A673 (cell line): Measurements from ENCODE around the gene AMOTL1. TPM values are rescaled to one million over a fixed set of nuclear protein-coding genes. Genes with fewer than 3 reads are reported as not detected.

Experiments used
- BruUV-seq: library from RNA; stranded (reverse); fragments of 400-500 nt; replicated peaks from 2 replicates; lab custom pipeline; 2021; lab: Mats Ljungman, UMichigan
- CTCF ChIA-PET: fragments of 300-600 bp; sonication (Branson Sonifier 250); formaldehyde crosslinking; loops from one replicate; lab custom pipeline; 2022; ENCODE audit warnings: antibody characterized with exemption; lab: Charles Lee
- POLR2A ChIA-PET: fragments of 300-600 bp; sonication (Branson Sonifier 250); formaldehyde crosslinking; loops from one replicate; lab custom pipeline; 2022; ENCODE audit warnings: antibody characterized with exemption; ENCODE audit not compliant: low non-redundant PET; lab: Charles Lee
- DNase-seq: peaks from one replicate; pipeline ENCODE4 v3.0.0-alpha.2; 2015; ENCODE audit warnings: low spot score
- H3K27ac ChIP-seq: fragments of 200-600 bp; sonication (generic); 2 replicates; pipeline ENCODE4 v1.5.1; 2016; ENCODE audit warnings: mixed run types, low read depth, mild to moderate bottlenecking, mixed read lengths, antibody characterized with exemption, low read length; ENCODE audit not compliant: poor library complexity, severe bottlenecking
- H3K27me3 ChIP-seq: fragments of 200-600 bp; sonication (generic); replicated peaks from 2 replicates; pipeline ENCODE4 v1.6.1; 2017; ENCODE audit warnings: mixed run types, low read depth, mild to moderate bottlenecking, mixed read lengths, antibody characterized with exemption, low read length; ENCODE audit not compliant: insufficient read depth, poor library complexity
- H3K36me3 ChIP-seq: fragments of 200-600 bp; sonication (generic); 2 replicates; pipeline ENCODE4 v1.6.1; 2016; ENCODE audit warnings: mixed run types, mild to moderate bottlenecking, mixed read lengths, antibody characterized with exemption, low read length; ENCODE audit not compliant: insufficient read depth, poor library complexity, severe bottlenecking
- H3K4me1 ChIP-seq: fragments of 200-600 bp; sonication (generic); 2 replicates; pipeline ENCODE4 v1.6.1; 2017; ENCODE audit warnings: mixed run types, mild to moderate bottlenecking, mixed read lengths, antibody characterized with exemption, low read length; ENCODE audit not compliant: insufficient read depth, poor library complexity, severe bottlenecking
- H3K4me3 ChIP-seq: fragments of 200-600 bp; sonication (generic); 2 replicates; pipeline ENCODE4 v1.5.1; 2016; ENCODE audit warnings: low read depth, mixed run types, mild to moderate bottlenecking, mixed read lengths, low read length; ENCODE audit not compliant: poor library complexity, severe bottlenecking
- H3K9me3 ChIP-seq: fragments of 200-600 bp; sonication (generic); 2 replicates; pipeline ENCODE4 v1.6.1; 2016; ENCODE audit warnings: mixed run types, low read depth, mild to moderate bottlenecking, mixed read lengths, antibody characterized with exemption, low read length; ENCODE audit not compliant: poor library complexity, severe bottlenecking
- EZH2 ChIP-seq: fragments of 200-600 bp; sonication (generic); IDR thresholded peaks from 2 replicates; pipeline ENCODE4 v1.6.1; 2017; ENCODE audit warnings: borderline replicate concordance, low read depth, mild to moderate bottlenecking, mixed read lengths, antibody characterized with exemption, low read length; ENCODE audit not compliant: poor library complexity, severe bottlenecking
- intact Hi-C: fragments of 100-400 bp; cut with micrococcal nuclease; formaldehyde crosslinking; loops from one replicate; pipeline ENCODE4 v1.10.0; 2022; ENCODE audit not compliant: unreplicated experiment
- total RNA-seq: library from RNA; stranded (reverse); gene quantifications from 2 replicates; pipeline ENCODE4 v1.2.3, GENCODE V29; 2021
- TF ChIP-seq, protein P1 (sequence below): fragments of 300-800, 200-600 bp; sonication (generic); conservative IDR thresholded peaks from 2 replicates; pipeline ENCODE4 v1.5.1; 2017; ENCODE audit warnings: low read depth, mild to moderate bottlenecking, antibody characterized with exemption, low read length, moderate library complexity, mixed read lengths

The AMOTL1 gene
- total RNA-seq, 1 experiment from 2014 or later: 68.5 TPM

DNA sequence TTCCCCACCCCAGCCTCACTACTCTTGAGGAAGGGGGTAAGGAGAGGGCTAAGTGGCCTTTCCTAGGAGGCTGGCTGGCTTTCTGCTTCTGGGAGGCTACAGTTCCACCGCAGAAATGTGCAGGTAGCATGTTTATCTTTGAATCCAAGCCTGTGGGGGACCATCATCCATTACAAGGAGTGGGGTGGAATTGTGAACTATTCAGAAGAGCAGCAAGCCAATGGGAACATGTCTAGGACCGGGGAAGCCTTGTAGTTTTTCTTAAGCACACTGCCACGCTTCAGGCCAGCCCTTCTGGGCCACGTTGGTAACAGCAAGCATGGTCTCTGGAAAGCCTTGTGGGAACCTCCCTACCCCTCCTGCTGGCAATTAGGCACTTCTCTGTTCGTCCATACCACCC lies 100.3 kb downstream of the AMOTL1 start:
- no TSS peak for BruUV-seq
- ChIA-PET POLR2A (no interaction called here), CTCF (no interaction called here)
- intact Hi-C loops: no loop called here
- no peak overlapping the region for H3K27ac ChIP-seq
- peaks cover 46% of the 10 kb centered on the region for H3K36me3 ChIP-seq
- H3K27me3 ChIP-seq: no peaks in the 10 kb centered on the region
- no peaks in the 10 kb centered on the region for H3K9me3 ChIP-seq
- H3K4me3 ChIP-seq: no peak overlapping the region
- TF ChIP-seq, protein P1, sequence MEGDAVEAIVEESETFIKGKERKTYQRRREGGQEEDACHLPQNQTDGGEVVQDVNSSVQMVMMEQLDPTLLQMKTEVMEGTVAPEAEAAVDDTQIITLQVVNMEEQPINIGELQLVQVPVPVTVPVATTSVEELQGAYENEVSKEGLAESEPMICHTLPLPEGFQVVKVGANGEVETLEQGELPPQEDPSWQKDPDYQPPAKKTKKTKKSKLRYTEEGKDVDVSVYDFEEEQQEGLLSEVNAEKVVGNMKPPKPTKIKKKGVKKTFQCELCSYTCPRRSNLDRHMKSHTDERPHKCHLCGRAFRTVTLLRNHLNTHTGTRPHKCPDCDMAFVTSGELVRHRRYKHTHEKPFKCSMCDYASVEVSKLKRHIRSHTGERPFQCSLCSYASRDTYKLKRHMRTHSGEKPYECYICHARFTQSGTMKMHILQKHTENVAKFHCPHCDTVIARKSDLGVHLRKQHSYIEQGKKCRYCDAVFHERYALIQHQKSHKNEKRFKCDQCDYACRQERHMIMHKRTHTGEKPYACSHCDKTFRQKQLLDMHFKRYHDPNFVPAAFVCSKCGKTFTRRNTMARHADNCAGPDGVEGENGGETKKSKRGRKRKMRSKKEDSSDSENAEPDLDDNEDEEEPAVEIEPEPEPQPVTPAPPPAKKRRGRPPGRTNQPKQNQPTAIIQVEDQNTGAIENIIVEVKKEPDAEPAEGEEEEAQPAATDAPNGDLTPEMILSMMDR: no peak
- no peak for TF ChIP-seq EZH2
- H3K4me1 ChIP-seq: no peaks in the 10 kb centered on the region
- no peak for DNase-seq

GRCh38 chr11:94869186-94869585 lies 101.0 kb downstream of the AMOTL1 start:
- no peak for TF ChIP-seq EZH2
- TF ChIP-seq, protein P1: no peak

GRCh38 chr11:94870422-94870821 lies 102.3 kb downstream of the AMOTL1 start:
- no peak overlapping the region for H3K4me3 ChIP-seq
- no peak for DNase-seq
- H3K27me3 ChIP-seq: no peaks in the 10 kb centered on the region
- peaks cover 30% of the 10 kb centered on the region for H3K36me3 ChIP-seq
- ChIA-PET CTCF (no interaction called here), POLR2A (no interaction called here)
- intact Hi-C loops: no loop called here
- H3K4me1 ChIP-seq: peaks cover 2% of the 10 kb centered on the region
- no peaks in the 10 kb centered on the region for H3K9me3 ChIP-seq
- no peak overlapping the region for H3K27ac ChIP-seq
- TF ChIP-seq, protein P1: no peak
- no peak for TF ChIP-seq EZH2
- BruUV-seq: no TSS peak

More at GRCh38 chr11:94869186-94869585, 101.0 kb downstream of the AMOTL1 start:
- Histone ChIP-seq H3K4me3 (no peak overlapping the region), H3K27ac (no peak overlapping the region), H3K9me3 (no peaks in the 10 kb centered on the region), H3K4me1 (no peaks in the 10 kb centered on the region), H3K36me3 (peaks cover 43% of the 10 kb centered on the region), H3K27me3 (no peaks in the 10 kb centered on the region)
- CTCF ChIA-PET: no interaction called here
- BruUV-seq: no TSS peak
- intact Hi-C loops: no loop called here
- DNase-seq: no peak
- POLR2A ChIA-PET: no interaction called here
